ENCODE data around the gene TRAK1. TPM values are rescaled to one million over a fixed set of nuclear protein-coding genes. Genes with fewer than 3 reads are reported as not detected.

The TRAK1 gene
- total RNA-seq, 1 donor: 52.2 TPM

GRCh38 chr3:42204867-42205599, 113.9 kb downstream of the TRAK1 start:
- DNase-seq (ENCODE audit: low read depth): no peak
- no peak overlapping the region for H3K4me3 ChIP-seq (ENCODE audit: low read depth, low read length)
- TF ChIP-seq CTCF (IDR thresholded peaks at IDR 0.05; ENCODE audit: insufficient read depth, low read depth, low read length): no peak

- DNase-seq (ENCODE audit: low read depth): no peak
- no peak overlapping the region for H3K4me3 ChIP-seq (ENCODE audit: low read depth, low read length)
- TF ChIP-seq CTCF (IDR thresholded peaks at IDR 0.05; ENCODE audit: insufficient read depth, low read depth, low read length): no peak
Measured at GRCh38 chr3:42205800-42206514, 114.8 kb downstream of the TRAK1 start.

GRCh38 chr3:42209917-42210316, 118.8 kb downstream of the TRAK1 start:
- no peak for DNase-seq (ENCODE audit: low read depth)
- no peak overlapping the region for H3K4me3 ChIP-seq (ENCODE audit: low read depth, low read length)
- no peak for TF ChIP-seq CTCF (IDR thresholded peaks at IDR 0.05; ENCODE audit: insufficient read depth, low read depth, low read length)

- DNase-seq (ENCODE audit: low read depth): no peak
- TF ChIP-seq CTCF (IDR thresholded peaks at IDR 0.05; ENCODE audit: insufficient read depth, low read depth, low read length): no peak
- H3K4me3 ChIP-seq (ENCODE audit: low read depth, low read length): no peak overlapping the region
Measured at GRCh38 chr3:42210726-42211125, 119.6 kb downstream of the TRAK1 start.

GRCh38 chr3:42213417-42213816, 122.3 kb downstream of the TRAK1 start:
- no peak for TF ChIP-seq CTCF (IDR thresholded peaks at IDR 0.05; ENCODE audit: insufficient read depth, low read depth, low read length)
- DNase-seq (ENCODE audit: low read depth): no peak

GRCh38 chr3:42214064-42214463, 122.9 kb downstream of the TRAK1 start:
- no peak for DNase-seq (ENCODE audit: low read depth)
- no peak for TF ChIP-seq CTCF (IDR thresholded peaks at IDR 0.05; ENCODE audit: insufficient read depth, low read depth, low read length)
- H3K4me3 ChIP-seq (ENCODE audit: low read depth, low read length): no peak overlapping the region

More at GRCh38 chr3:42213417-42213816, 122.3 kb downstream of the TRAK1 start:
- H3K4me3 ChIP-seq (ENCODE audit: low read depth, low read length): no peak overlapping the region
